ENCODE results near the gene KRT76. TPM values are rescaled to one million over a fixed set of nuclear protein-coding genes. Genes with fewer than 3 reads are reported as not detected.

Gene KRT76
- total RNA-seq, 1 experiment from 2014 or later: not detected

DNA sequence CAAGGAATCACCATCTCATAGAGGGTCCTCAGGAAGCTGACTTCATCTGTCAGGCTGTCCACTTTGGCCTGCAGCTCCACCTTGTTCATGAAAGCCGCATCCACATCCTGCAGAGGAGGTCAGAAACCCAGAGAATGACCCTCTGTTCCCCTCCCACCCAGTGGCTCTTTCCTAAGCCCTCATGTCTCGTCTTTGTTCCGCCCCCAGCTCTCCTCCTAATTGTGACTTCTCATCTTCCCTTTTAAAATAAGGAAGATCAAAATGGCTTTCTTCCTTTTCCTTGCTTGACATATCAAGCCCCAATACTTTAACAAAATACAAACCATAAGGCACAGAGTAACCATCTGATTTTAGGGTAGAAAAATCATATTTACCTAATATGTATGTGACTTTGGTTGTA lies 4.4 kb downstream of the KRT76 start:
- Mint-ChIP-seq H3K27me3 (ENCODE audit: low read depth) (peaks cover 10% of the 10 kb centered on the region), H3K36me3 (ENCODE audit: insufficient read depth in 1 of 3, low read depth in 3 of 3) (no peaks in the 10 kb centered on the region), H3K4me3 (no peak overlapping the region), H3K27ac (no peak overlapping the region), H3K9me3 (no peaks in the 10 kb centered on the region; a peak in 1 of 5 replicates), H3K4me1 (no peaks in the 10 kb centered on the region)
- Histone ChIP-seq H4K5ac (ENCODE audit: insufficient read length, low read depth, low read length) (no peak overlapping the region), H2AFZ (ENCODE audit: low read length) (no peak overlapping the region), H3K4ac (ENCODE audit: low read depth, low read length) (no peak overlapping the region), H4K20me1 (ENCODE audit: control insufficient read depth, insufficient read depth, insufficient read length) (no peaks in the 10 kb centered on the region), H2BK20ac (ENCODE audit: low read depth, low read length, poor library complexity, severe bottlenecking) (no peak overlapping the region), H3K23ac (ENCODE audit: insufficient read length, low read depth, low read length) (no peak overlapping the region), H3K14ac (ENCODE audit: insufficient read depth, low read length) (no peak overlapping the region), H3K4me2 (ENCODE audit: insufficient read depth, insufficient read length, low read length) (no peak overlapping the region), H3K79me1 (ENCODE audit: insufficient read depth, low read depth, low read length, poor library complexity, severe bottlenecking) (no peaks in the 10 kb centered on the region), H2BK120ac (ENCODE audit: low read depth, low read length, poor library complexity, severe bottlenecking) (no peak overlapping the region), H3K9me3 (ENCODE audit: control insufficient read depth, low read depth, low read length) (no peaks in the 10 kb centered on the region), H2BK15ac (ENCODE audit: low read depth, low read length) (no peak overlapping the region), H3K27me3 (ENCODE audit: insufficient read depth, low read length) (no peaks in the 10 kb centered on the region), H3T11ph (ENCODE audit: low read length) (no peak overlapping the region), H4K91ac (ENCODE audit: insufficient read length, low read depth, low read length) (no peak overlapping the region), H4K8ac (replicated peaks; ENCODE audit: insufficient read length, low read depth, low read length) (no peak overlapping the region), H3K18ac (ENCODE audit: insufficient read length, low read depth, low read length) (no peak overlapping the region), H3K9ac (ENCODE audit: extremely low read depth, insufficient read length, low read length) (no peak overlapping the region), H2AK5ac (ENCODE audit: insufficient read length, low read length) (no peak overlapping the region), H3K4me1 (ENCODE audit: insufficient read depth, low read length) (no peaks in the 10 kb centered on the region), H3K23me2 (ENCODE audit: insufficient read length, low read depth, low read length, poor library complexity, severe bottlenecking) (no peaks in the 10 kb centered on the region), H3K79me2 (ENCODE audit: insufficient read depth, low read length) (no peaks in the 10 kb centered on the region), H3K56ac (ENCODE audit: insufficient read length, low read depth, low read length) (no peak overlapping the region), H3K27ac (ENCODE audit: insufficient read length, low read depth, low read length) (no peak overlapping the region), H2BK12ac (ENCODE audit: insufficient read length, low read depth, low read length) (no peak overlapping the region), H2BK5ac (ENCODE audit: insufficient read length, low read length) (no peak overlapping the region)
- no peak for DNase-seq
- no CpG with 5 or more reads among the region's 3 CpGs for whole genome bisulfite sequencing (ENCODE audit: extremely low coverage, insufficient read length, low lambda C conversion rate)
- TF ChIP-seq, protein P1, sequence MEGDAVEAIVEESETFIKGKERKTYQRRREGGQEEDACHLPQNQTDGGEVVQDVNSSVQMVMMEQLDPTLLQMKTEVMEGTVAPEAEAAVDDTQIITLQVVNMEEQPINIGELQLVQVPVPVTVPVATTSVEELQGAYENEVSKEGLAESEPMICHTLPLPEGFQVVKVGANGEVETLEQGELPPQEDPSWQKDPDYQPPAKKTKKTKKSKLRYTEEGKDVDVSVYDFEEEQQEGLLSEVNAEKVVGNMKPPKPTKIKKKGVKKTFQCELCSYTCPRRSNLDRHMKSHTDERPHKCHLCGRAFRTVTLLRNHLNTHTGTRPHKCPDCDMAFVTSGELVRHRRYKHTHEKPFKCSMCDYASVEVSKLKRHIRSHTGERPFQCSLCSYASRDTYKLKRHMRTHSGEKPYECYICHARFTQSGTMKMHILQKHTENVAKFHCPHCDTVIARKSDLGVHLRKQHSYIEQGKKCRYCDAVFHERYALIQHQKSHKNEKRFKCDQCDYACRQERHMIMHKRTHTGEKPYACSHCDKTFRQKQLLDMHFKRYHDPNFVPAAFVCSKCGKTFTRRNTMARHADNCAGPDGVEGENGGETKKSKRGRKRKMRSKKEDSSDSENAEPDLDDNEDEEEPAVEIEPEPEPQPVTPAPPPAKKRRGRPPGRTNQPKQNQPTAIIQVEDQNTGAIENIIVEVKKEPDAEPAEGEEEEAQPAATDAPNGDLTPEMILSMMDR (conservative IDR thresholded peaks at IDR 0.05): no peak

Data from H9 (cell line).